GM19023 (cell line): ENCODE data around the gene LRSAM1.
A peak's percentile ranks its signal among the peaks of the same experiment; 100 is the strongest.

Source experiments
- ATAC-seq: cut with Tn5 transposase; IDR thresholded peaks from one replicate; pipeline ENCODE4 v1.9.1; 2021; ENCODE audit warnings: mild to moderate bottlenecking, moderate library complexity; ENCODE audit not compliant: unreplicated experiment

The LRSAM1 gene

GRCh38 chr9:127450830-127451607, at the start of gene LRSAM1, which contains the start of gene RPL12:
Gene LRSAM1, plus strand, starts transcription at chr9:127451510. Its CDS starts 3,018 bp downstream, at chr9:127454528.
Gene RPL12, minus strand, starts transcription at chr9:127451406. Its CDS starts 89 bp downstream, at chr9:127451317.
- peak; percentile 63 for ATAC-seq

- ATAC-seq, result no peak
Measured at GRCh38 chr9:127402401-127403090, 48.8 kb upstream of the LRSAM1 start.

GRCh38 chr9:127403507-127404192, 47.7 kb upstream of the LRSAM1 start:
- ATAC-seq, result no peak

GRCh38 chr9:127404631-127405030, 46.7 kb upstream of the LRSAM1 start:
- ATAC-seq, result no peak

GRCh38 chr9:127405344-127406125, 45.8 kb upstream of the LRSAM1 start:
- ATAC-seq, result no peak

GRCh38 chr9:127406799-127407491, 44.4 kb upstream of the LRSAM1 start:
- no peak for ATAC-seq

GRCh38 chr9:127407492-127407843, 43.8 kb upstream of the LRSAM1 start:
- ATAC-seq, result no peak

GRCh38 chr9:127411122-127411521, 40.2 kb upstream of the LRSAM1 start:
- no peak for ATAC-seq

GRCh38 chr9:127415141-127415540, 36.2 kb upstream of the LRSAM1 start:
- ATAC-seq, result no peak

- no peak for ATAC-seq
Measured at GRCh38 chr9:127415657-127416056, 35.7 kb upstream of the LRSAM1 start.

- no peak for ATAC-seq
Measured at GRCh38 chr9:127417131-127418036, 33.9 kb upstream of the LRSAM1 start.

GRCh38 chr9:127418037-127418471, 33.3 kb upstream of the LRSAM1 start:
- ATAC-seq, result no peak

GRCh38 chr9:127419348-127419747, 32.0 kb upstream of the LRSAM1 start:
- ATAC-seq, result no peak

- ATAC-seq, result no peak
Measured at GRCh38 chr9:127421057-127421456, 30.3 kb upstream of the LRSAM1 start.

- no peak for ATAC-seq
Measured at GRCh38 chr9:127422133-127422782, 29.1 kb upstream of the LRSAM1 start.

- ATAC-seq, result no peak
Measured at GRCh38 chr9:127422787-127423186, 28.5 kb upstream of the LRSAM1 start.

- ATAC-seq, result no peak
Measured at GRCh38 chr9:127423476-127423933, 27.8 kb upstream of the LRSAM1 start.

- peak; percentile 87 for ATAC-seq
Measured at GRCh38 chr9:127423934-127424675, 27.2 kb upstream of the LRSAM1 start, which contains the start of gene ZNF79. Gene ZNF79, plus strand, starts transcription at chr9:127424382. Its CDS starts 406 bp downstream, at chr9:127424788.
